Gastrocnemius medialis (tissue), 4 donors: ENCODE measurements around the gene WFIKKN1.

Experiments used
- CTCF ChIP-seq, 5 experiments: fragments of 450-650 bp in 3 of 5; fragments of 200-600 bp in 2 of 5; sonication (generic) in 2 of 5; IDR thresholded peaks in 4 of 5; conservative IDR thresholded peaks in 1 of 5; 1 replicate in 4 of 5; 2 replicates in 1 of 5; pipeline ENCODE4 v1.5.1; 2016 to 2019; ENCODE audit warnings: antibody characterized with exemption in 5 of 5, mild to moderate bottlenecking in 3 of 5, moderate library complexity in 3 of 5
- POLR2A ChIP-seq, 2 donors: fragments of 450-650 bp; IDR thresholded peaks; one replicate each; pipeline ENCODE4 v1.6.1; 2017; ENCODE audit warnings: antibody characterized with exemption in 2 of 2, mild to moderate bottlenecking in 2 of 2, moderate library complexity in 2 of 2

- TF ChIP-seq CTCF (IDR thresholded peaks at IDR 0.05 in 4 of 5, conservative IDR thresholded peaks at IDR 0.05 in 1 of 5), result no peak
- TF ChIP-seq POLR2A (IDR thresholded peaks at IDR 0.05), result no peak
These were observed 9.9 kb upstream of the WFIKKN1 start for GRCh38 chr16:620700-621525.
